HG03571 (cell line): ENCODE data around the gene UBQLN4.
"Not testable (repeated sequence)": the region's sequence is repeated elsewhere in the genome, so short reads cannot be mapped to it uniquely, and the experiment has no call there.

Source experiments
- ATAC-seq: cut with Tn5 transposase; IDR thresholded peaks from one replicate; pipeline ENCODE4 v1.9.1; 2021; ENCODE audit not compliant: unreplicated experiment

The UBQLN4 gene

GRCh38 chr1:156081180-156081916 lies 27.8 kb upstream of the UBQLN4 start:
- ATAC-seq = no peak

GRCh38 chr1:156080863-156081179 lies 27.2 kb upstream of the UBQLN4 start:
- ATAC-seq = no peak

GRCh38 chr1:156080241-156080862 lies 26.8 kb upstream of the UBQLN4 start:
- no peak for ATAC-seq

GRCh38 chr1:156079762-156080161 lies 26.2 kb upstream of the UBQLN4 start:
- ATAC-seq = no peak

GRCh38 chr1:156078728-156079127 lies 25.1 kb upstream of the UBQLN4 start:
- no peak for ATAC-seq

GRCh38 chr1:156077430-156077760 lies 23.8 kb upstream of the UBQLN4 start:
- no peak for ATAC-seq

GRCh38 chr1:156076609-156077429 lies 23.2 kb upstream of the UBQLN4 start:
- ATAC-seq = no peak

GRCh38 chr1:156075775-156076204 lies 22.2 kb upstream of the UBQLN4 start:
- no peak for ATAC-seq

GRCh38 chr1:156075162-156075561 lies 21.6 kb upstream of the UBQLN4 start:
- ATAC-seq = no peak

- no peak for ATAC-seq
These were observed 21.1 kb upstream of the UBQLN4 start for GRCh38 chr1:156074661-156075060.

GRCh38 chr1:156073740-156074139 lies 20.1 kb upstream of the UBQLN4 start:
- ATAC-seq = no peak

GRCh38 chr1:156073110-156073687 lies 19.6 kb upstream of the UBQLN4 start:
- ATAC-seq = no peak

GRCh38 chr1:156072251-156072650 lies 18.7 kb upstream of the UBQLN4 start:
- ATAC-seq = no peak

- not testable (repeated sequence) for ATAC-seq
These were observed 17.8 kb upstream of the UBQLN4 start for GRCh38 chr1:156071332-156071816.

GRCh38 chr1:156070548-156070947 lies 16.9 kb upstream of the UBQLN4 start:
- no peak for ATAC-seq

GRCh38 chr1:156069490-156070455 lies 16.2 kb upstream of the UBQLN4 start:
- no peak for ATAC-seq

GRCh38 chr1:156067262-156067661 lies 13.7 kb upstream of the UBQLN4 start:
- no peak for ATAC-seq

- no peak for ATAC-seq
These were observed 12.3 kb upstream of the UBQLN4 start for GRCh38 chr1:156065871-156066270.

- ATAC-seq = no peak
These were observed 11.6 kb upstream of the UBQLN4 start for GRCh38 chr1:156065212-156065611.

GRCh38 chr1:156064615-156065014 lies 11.0 kb upstream of the UBQLN4 start:
- no peak for ATAC-seq

- no peak for ATAC-seq
These were observed 10.3 kb upstream of the UBQLN4 start for GRCh38 chr1:156063997-156064285.
